Renal cortex interstitium (tissue), 11 donors: ENCODE results near the gene ZNF398. TPM values are rescaled to one million over a fixed set of nuclear protein-coding genes. Genes with fewer than 3 reads are reported as not detected.
"Not testable (repeated sequence)": the region's sequence is repeated elsewhere in the genome, so short reads cannot be mapped to it uniquely, and the experiment has no call there.

Source experiments
- DNase-seq, 11 donors: peaks; one replicate each; pipeline ENCODE4 v3.0.0-alpha.2; 2013; ENCODE audit warnings: low read depth in 9 of 11, low spot score in 4 of 11; ENCODE audit errors: extremely low read depth in 1 of 11
- polyA plus RNA-seq, 3 donors: library from polyadenylated mRNA; unstranded; fragments of 120-200 nt; gene quantifications; one replicate each; pipeline ENCODE4 v1.2.1, GENCODE V29; 2013; ENCODE audit not compliant: insufficient read length in 3 of 3

The ZNF398 gene
- polyA plus RNA-seq, 3 donors: 11.8 to 14.4 (median 14.2) TPM

DNA sequence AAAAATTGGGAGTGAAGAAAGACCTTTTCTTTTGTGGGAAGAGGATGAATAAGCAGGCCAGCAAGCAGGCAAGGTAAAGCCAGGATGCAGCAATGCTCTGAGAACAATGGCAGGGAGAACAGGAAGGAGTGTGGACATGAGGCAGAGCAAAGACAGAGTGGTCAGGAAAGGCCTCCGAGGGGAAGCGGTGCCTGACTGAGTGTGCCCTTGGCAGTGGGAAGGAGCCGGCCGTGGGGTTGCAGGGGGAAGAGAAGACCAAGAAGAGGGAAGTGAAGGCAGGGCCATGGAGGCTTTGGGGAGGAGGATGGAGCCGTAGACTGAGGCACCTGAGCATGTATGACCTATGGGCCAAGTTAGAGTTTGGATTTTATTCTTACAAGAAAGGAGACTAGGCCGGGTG lies 70.3 kb downstream of the ZNF398 start:
- DNase-seq: no peak

DNA sequence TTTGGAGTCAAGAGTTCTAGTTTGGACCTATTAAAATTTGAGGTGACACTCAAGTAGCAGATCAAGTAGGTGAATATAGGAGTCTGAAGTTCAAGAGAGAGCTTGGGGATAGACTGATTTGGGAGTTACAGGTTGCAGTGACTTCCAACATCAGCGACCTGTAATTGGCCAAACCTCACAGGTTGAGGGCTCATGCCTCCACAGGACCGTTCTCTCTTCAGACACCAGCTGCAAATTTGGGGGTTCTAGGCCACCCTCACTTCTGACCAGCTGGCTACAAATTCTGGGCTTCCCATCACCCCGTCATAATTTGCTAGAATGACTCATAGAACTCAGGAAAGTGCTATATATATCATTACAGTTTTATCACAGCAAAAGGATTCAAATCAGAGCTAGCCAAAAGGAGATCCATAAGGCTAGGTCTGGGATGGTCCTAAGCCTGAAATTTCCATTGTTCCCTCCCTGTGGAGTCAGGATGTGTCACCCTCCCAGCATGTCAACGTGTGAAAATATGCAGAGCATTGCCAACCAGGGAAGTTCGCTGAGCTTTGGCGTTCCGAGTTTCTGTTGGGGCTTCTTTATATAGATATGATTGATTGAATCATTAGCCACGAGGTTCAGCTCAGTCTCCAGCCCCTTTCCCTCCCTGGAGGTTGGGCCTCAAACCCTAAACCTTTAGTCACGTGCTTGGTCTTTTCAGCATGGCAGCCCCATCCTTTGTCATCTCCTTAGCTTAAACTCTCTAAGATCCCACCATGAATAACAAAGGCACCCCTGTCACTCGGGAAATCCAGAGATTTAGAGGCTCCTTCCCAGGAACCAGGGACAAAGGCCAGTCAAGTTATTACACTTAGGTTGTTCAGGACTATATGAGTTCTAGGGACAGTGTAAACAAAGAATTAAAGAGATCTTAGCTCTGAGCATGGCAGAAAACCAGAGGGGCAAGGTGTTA lies 71.5 kb downstream of the ZNF398 start:
- DNase-seq: no peak

DNA sequence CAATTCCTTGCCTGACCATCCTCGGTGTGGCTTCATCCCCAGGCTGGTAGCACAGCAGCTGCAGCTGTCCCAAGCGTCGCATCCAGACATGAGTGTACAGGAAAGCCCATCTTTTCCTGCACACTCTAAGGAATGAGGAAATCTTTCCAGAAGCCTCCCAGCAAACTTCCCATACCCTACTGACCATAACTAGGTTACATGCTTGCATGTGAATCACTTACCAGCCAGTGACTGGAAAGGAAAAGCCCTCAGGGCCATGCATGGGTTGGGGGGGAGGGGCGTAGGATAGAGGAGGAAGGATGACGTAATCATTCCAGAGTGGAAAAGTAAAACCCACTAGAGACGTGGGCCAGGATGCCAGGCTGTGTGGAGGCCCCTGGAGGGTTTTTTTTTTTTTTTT lies 73.3 kb downstream of the ZNF398 start:
- DNase-seq: no peak

DNA sequence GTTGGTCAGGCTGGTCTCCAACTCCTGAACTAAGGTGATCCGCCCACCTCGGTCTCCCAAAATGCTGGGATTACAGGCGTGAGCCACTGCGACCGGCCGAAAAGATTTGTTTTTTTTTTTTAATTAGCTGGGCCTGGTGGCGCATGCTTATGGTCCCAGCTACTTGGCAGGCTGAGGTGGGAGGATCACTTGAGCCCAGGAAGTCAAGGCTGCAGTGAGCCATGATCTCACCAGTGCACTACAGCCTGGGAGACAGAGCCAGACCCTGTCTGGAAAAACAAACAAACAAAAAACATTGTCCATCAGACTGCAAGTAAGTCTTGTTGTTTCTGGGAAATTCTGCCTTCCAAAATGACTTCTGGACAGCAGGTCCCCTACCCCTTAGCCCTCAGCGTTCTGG lies 75.9 kb downstream of the ZNF398 start:
- no peak for DNase-seq

DNA sequence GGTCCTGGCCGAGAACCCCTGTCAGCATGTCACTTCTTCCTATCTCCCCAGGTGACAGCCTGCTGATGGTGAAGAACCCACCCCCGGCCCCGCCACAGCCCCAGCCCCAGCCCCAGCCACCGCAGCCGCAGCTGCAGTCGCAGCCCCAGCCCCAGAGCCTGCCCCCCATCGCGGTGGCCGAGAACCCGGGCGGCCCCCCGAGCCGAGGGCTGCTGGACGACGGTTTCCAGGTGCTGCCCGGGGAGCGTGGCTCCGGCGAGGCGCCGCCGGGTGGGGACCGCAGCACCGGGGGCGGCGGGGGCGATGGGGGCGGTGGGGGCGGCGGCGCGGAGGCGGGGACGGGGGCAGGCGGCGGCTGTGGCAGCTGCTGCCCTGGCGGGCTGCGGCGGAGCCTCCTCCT lies 76.5 kb downstream of the ZNF398 start:
- DNase-seq: no peak

DNA sequence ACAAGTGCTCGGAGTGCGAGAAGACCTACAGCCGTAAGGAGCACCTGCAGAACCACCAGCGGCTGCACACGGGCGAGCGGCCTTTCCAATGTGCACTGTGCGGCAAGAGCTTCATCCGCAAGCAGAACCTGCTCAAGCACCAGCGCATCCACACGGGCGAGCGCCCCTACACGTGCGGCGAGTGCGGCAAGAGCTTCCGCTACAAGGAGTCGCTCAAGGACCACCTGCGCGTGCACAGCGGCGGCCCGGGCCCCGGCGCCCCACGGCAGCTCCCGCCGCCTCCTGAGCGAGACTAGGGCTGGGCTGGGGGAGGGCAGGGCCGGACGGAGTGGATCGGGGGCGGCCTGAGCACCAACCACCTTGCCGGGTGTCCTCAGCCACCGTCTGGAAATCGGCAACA lies 77.1 kb downstream of the ZNF398 start:
- no peak for DNase-seq

DNA sequence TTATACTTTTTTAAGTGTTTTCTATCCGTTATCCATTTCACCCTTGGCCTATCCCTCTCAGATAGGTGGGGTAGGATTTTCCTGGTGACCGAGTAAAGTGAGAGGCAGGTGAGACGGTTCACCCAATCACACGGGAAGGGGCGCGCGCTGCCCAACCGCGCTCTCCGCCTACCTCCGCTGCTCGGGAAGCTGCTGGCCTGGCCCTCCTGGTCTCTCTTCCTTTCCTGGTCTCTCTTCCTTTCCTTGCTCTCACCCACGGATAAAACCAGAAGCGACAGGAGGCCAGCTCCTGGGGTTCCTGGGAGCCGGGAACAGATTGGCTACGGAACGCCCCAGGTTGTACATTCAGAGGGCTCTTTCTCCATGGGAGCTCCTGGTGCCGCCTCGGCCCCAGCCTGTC lies 77.9 kb downstream of the ZNF398 start:
- no peak for DNase-seq

DNA sequence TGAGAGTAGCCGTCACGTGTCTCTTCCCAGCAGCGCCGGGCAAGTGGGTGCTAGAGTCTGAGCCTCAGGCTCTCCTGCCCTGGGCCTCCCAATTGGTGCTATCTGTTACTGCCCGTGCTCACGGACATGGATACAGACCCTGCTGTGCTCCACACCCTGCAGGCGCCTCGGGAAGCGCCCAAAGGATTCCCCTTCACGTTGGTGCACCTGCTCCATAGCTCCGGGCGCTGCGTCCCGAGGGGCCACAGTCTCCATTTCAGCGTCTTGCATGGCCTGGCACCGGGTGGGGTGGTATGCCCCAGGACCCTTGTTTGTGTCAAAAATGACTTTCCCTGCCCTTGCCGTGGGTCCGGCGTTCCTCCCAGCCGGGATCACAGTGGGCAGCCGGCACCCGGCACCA lies 78.4 kb downstream of the ZNF398 start:
- no peak for DNase-seq

DNA sequence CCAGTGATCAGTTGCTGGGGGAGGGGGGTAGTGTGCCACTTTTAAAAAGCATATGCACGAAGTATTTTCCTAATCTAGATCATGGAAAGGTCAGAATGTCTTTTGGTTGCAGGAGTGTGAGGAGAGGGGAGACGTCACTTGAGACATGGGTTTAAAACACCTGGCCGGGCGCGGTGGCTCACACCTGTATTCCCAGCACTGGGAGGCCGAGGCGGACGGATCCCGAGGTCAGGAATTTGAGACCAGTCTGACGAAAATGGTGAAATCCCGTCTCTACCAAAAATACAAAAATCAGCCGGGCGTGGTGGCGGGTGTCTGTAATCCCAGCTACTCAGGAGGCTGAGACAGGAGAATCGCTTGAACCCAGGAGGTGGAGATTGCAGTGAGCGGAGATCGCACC lies 79.1 kb downstream of the ZNF398 start:
- DNase-seq: not testable (repeated sequence)

DNA sequence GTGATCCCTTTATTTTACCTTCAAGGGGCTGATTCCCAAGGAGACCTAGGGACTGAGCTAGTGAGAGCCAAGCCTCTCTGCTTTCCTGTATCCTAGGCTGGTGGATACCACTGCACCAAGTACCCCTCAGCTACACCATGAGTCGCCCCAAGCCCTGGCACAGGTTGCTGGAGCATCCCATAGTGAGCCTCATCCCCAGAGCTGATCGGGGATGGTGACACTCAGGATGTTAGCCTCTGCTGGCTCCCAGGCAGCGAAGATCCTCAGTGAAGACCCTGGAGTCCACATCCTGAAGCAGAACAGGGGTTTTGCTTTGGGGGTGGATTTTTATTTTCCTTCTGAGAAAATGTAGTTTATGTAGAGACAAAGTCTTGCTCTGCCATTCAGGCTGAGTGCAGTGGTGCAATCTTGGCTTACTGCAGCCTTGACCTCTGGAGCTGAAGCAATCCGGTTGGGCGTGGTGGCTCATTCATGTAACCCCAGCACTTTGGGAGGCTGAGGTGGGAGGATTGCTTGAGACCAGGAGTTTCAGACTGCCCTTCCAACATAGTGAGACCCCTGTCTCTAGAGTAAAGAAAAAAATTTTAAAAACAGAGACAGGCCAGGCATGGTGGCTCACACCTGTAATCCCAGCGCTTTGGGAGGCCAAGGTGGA lies 79.7 kb downstream of the ZNF398 start:
- DNase-seq: no peak

DNA sequence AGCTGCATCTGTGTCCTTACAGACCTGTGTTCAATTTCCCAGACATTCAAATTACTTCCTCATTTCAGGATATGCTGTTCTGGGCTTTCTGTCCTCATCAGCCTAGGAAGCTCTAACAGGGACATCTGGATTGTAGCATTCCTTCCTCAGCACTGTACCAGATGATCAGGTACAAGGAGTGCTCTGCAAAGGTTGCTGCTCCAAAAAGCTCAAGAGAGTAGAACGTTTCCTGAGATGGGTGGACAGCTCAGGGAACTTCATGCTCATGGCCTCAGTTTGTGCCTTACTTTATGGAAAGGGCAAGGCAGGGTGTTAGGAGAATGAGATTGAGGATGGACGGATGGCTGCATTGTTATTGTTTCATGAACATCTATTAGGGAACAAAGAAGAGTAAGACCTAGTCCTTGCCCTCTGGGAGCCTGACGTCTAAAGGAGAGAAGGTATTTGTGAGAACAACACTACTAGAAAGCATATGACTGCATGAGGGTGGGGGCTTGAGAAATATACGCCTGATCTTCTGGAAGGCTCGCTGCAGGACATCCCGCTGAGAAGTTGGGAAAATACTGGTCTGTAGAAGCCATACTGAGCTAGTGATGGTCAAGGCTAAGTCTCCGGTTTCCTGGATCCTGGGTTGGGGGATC lies 81.7 kb downstream of the ZNF398 start:
- no peak for DNase-seq

DNA sequence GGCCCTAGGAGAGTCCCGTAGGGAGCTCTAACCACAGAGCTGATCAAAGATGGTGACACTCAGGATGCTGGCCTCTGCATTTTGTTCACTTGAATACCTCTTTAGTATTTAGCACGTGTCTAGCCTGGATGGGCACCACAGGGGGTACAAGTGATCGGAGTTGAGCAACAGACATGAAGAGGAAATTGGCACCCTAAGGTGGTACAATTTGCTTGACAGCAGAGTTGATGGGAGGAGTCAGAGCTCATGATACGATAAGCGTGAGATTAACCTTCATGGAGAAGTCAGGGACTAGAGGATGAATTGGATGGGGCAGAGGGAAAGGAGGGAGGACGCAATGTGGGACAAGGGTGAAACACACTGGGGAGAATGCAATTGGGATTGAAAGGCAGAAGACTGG lies 82.3 kb downstream of the ZNF398 start:
- DNase-seq: no peak

DNA sequence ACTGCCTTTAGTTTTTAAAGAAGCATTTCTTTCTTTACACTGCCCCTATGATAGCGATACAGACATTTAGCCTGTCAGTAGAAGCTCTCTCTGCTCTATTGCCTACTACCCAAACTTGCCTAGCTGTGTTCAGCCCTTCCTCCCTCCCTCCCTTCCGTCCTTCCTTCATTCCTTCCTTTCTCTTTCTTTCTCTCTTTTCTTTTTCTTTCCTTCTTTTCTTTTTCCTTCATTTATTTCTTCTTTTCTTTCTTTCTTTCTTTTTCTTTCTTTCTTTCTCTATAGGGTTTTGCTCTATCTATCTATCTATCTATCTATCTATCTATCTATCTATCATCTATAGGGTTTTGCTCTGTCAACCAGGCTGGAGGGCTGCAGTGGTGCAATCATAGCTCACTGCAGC lies 85.1 kb downstream of the ZNF398 start:
- DNase-seq: no peak

Other genes starting within 250 kb of the ZNF398 start
- 100 to 1,000 TPM; 180 to 196 (median 193) TPM for gene PDIA4, start 118.9 kb upstream of the ZNF398 start, polyA plus RNA-seq
- 10 to 100 TPM in 1 of 3 donors, 1 to 10 TPM in 2; 8.8 to 11.2 (median 9.9) TPM for gene ZNF786, start 56.7 kb upstream of the ZNF398 start, polyA plus RNA-seq
- gene ZNF425, start 21.1 kb upstream of the ZNF398 start, polyA plus RNA-seq: 1 to 10 TPM; 6.3 to 7.2 (median 6.5) TPM
- 10 to 100 TPM; 23.4 to 28.9 (median 27.2) TPM for gene ZNF282, start 48.1 kb downstream of the ZNF398 start, polyA plus RNA-seq
- 10 to 100 TPM; 16.8 to 20.2 (median 18.3) TPM for gene ZNF212, start 92.2 kb downstream of the ZNF398 start, polyA plus RNA-seq
- gene ZNF783, start 114.7 kb downstream of the ZNF398 start, polyA plus RNA-seq: 10 to 100 TPM; 13.7 to 20.0 (median 15.7) TPM